HepG2 (cell line): ENCODE measurements around the gene CTAGE1.

Source experiments
- MBD4 ChIP-seq: IDR thresholded peaks from 2 replicates; pipeline ENCODE4 v1.6.1; 2012; ENCODE audit warnings: low read length, inconsistent platforms, borderline replicate concordance
- NCOA2 ChIP-seq: sonication (generic); formaldehyde crosslinking; IDR thresholded peaks from 2 replicates; pipeline ENCODE4 v1.8.0; 2022; ENCODE audit warnings: inconsistent platforms
- NFIC ChIP-seq: IDR thresholded peaks from 2 replicates; pipeline ENCODE4 v1.6.1; 2012; ENCODE audit warnings: mild to moderate bottlenecking, low read length, inconsistent platforms
- ZFP1 ChIP-seq: IDR thresholded peaks from 2 replicates; pipeline ENCODE4 v1.6.1; 2016
- ZNF343 ChIP-seq: sonication (generic); formaldehyde crosslinking; IDR thresholded peaks from 2 replicates; pipeline ENCODE4 v1.4.0; 2020; ENCODE audit warnings: mild to moderate bottlenecking, missing genetic modification reagents
- ZNF652 ChIP-seq: IDR thresholded peaks from 2 replicates; pipeline ENCODE4 v1.6.1; 2016; ENCODE audit warnings: low read depth, borderline replicate concordance
- TF ChIP-seq, protein P1 (sequence below), 2 experiments: sonication (generic) in 1 of 2; formaldehyde crosslinking in 1 of 2; IDR thresholded peaks; 2 replicates each; pipeline versions ENCODE4 v1.5.1 to v1.6.1; 2011 to 2020; ENCODE audit warnings: borderline replicate concordance in 1 of 2, low read depth in 1 of 2, low read length in 1 of 2, mild to moderate bottlenecking in 1 of 2, missing genetic modification reagents in 1 of 2, moderate library complexity in 1 of 2
- TF ChIP-seq, protein P2 (sequence below): sonication (generic); formaldehyde crosslinking; IDR thresholded peaks from 2 replicates; pipeline ENCODE4 v1.9.0; 2021; ENCODE audit warnings: missing genetic modification reagents, borderline replicate concordance

DNA sequence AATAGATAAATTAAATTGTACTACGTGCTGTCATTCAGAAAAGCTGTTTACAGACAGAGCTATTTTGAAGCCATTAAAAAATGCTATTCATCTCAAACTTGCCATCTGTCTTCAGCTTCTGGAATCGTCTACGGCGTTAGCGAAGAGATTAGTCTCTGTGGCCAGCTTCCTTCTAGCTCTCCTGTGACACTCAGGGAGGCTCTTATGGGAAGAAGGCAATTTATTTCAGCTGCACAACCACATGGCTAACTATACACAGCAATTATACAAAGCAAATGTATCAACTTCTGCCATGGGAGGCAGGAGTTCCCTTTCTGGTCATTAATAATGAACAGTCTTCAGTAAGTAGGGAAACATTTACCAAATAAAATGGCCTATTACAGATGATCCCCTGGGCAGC is 6.3 kb downstream of the CTAGE1 start:
- TF ChIP-seq ZNF343 (CRISPR knock-in tag) (no peak), MBD4 (no peak), ZNF652 (CRISPR knock-in tag) (no peak), NFIC (no peak), ZFP1 (CRISPR knock-in tag) (no peak), NCOA2 (CRISPR knock-in tag) (no peak)
- TF ChIP-seq, protein P1, sequence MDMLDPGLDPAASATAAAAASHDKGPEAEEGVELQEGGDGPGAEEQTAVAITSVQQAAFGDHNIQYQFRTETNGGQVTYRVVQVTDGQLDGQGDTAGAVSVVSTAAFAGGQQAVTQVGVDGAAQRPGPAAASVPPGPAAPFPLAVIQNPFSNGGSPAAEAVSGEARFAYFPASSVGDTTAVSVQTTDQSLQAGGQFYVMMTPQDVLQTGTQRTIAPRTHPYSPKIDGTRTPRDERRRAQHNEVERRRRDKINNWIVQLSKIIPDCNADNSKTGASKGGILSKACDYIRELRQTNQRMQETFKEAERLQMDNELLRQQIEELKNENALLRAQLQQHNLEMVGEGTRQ (IDR thresholded peaks at IDR 0.05; ENCODE audit: low read depth, low read length): no peak
- TF ChIP-seq, protein P1 (CRISPR knock-in tag; IDR thresholded peaks at IDR 0.05; ENCODE audit: borderline replicate concordance): no peak
- TF ChIP-seq, protein P2, sequence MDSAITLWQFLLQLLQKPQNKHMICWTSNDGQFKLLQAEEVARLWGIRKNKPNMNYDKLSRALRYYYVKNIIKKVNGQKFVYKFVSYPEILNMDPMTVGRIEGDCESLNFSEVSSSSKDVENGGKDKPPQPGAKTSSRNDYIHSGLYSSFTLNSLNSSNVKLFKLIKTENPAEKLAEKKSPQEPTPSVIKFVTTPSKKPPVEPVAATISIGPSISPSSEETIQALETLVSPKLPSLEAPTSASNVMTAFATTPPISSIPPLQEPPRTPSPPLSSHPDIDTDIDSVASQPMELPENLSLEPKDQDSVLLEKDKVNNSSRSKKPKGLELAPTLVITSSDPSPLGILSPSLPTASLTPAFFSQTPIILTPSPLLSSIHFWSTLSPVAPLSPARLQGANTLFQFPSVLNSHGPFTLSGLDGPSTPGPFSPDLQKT (CRISPR knock-in tag): no peak
